GM18499 (cell line): Measurements from ENCODE around the gene EPHB1.

Experiments used
- ATAC-seq: cut with Tn5 transposase; IDR thresholded peaks from one replicate; pipeline ENCODE4 v1.9.1; 2021; ENCODE audit warnings: moderate number of reproducible peaks; ENCODE audit not compliant: insufficient read depth, unreplicated experiment

EPHB1 gene

DNA sequence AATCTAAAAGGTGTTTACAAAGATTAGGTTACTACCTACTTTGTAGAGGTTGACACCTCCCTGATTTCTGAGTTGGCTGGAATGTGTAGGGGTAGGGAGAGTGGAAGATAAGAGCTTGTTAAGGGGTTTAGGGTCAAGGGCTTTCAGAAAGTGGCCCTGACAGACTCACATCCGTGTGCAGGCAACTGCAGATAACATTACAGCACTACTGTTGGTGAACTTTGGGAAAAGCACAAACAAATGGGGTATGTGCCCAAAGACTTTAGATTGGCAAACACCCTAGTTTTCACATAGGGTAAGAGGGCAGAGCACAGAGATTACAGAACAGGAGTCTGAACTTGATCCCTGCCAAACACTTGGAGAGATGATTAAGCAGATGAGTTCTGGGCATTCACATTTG, 375.7 kb downstream of the EPHB1 start:
- no peak for ATAC-seq

DNA sequence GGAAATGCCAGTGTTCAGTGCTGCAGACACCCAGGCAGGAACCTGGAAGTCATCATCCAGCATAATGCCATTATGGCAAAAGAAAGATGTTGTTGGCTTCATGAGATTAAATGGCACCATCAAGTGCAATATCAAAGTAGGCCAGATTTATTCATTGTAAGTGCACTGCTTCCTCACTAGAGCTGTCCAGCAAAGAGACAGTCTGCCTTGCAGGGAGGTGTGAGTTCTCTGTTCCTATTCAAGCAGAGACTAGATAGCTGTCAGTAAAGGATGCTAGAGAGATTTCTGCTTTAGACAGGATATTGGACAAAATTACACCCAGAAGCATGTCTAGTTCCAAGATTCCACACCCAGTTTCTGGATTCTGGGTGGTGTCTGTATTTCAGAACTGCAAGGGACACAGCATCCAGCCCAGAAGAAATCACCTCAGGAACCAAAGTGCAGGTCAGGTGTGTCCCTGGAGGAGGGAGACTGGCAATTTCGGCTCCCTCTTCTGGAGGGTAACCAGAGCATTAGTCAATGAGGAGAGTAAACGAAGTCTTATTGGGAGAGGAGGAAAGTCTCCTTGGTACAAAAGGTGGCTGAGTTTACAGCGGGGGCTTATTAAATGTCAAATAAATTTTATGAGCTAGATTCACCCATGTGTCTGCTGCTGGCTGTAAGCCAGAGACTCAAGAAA, 377.3 kb downstream of the EPHB1 start:
- ATAC-seq, result no peak

DNA sequence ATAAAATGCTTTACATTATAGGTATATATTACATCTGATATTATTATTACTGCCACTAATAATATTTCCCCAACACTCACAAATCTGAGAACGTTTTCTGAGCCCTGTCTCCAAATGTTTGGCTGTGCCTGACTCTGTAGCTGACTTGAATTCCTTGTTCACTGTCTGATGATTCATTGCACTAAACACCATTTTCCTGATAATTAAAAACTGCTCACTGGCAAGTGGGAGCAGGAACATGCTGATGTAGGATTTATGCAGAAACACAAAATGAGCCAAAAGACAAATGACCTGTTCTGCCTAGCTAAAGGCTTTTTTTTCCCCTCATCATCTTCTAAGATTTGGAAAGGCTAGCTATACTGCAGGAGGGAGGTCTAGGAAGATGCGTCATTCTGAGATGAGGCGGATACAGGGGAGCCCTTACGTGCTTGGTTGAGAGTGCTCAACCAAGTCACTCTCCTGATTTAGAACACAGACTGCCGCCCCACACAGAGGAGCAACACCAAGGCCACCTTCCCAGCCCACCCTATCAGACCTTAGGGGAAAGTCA, 380.7 kb downstream of the EPHB1 start:
- ATAC-seq, result no peak

DNA sequence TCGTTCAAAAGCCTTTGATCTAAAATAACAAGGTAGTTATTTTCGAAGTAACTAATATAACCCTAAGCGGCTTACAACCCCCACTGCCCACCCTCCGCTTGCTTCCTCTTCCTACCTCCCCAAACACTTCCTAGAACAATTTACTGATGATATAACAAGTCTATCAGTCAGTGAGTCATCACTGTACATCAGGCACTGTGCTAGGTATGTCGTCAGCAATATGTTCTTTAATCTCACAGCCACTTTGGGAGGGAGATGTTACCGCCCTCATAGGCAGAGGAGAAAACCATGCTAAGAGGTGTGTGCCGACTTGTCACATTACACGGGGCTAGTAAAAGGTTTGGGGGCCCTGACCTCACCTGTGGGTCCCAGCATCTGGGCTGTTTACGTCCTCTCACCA, 381.8 kb downstream of the EPHB1 start:
- no peak for ATAC-seq

DNA sequence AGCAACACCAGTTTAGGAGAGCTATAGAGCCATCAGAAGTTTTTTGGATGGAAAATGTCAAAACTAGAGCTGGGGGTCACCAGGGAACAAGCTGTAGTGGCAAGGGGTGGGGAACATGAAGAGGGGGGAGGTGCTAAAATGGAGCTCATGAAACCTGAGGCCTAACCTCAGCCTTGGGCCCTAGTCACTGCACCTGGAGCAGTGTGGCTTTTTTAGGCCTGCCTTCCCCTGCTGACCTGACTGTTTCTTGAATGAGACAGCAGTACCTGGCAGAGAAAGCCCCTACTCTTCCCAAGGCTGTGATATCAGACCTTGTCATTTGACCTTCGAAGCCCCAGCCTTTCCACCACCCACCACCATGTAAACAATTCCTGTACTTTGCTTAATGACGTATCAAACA, 383.5 kb downstream of the EPHB1 start:
- no peak for ATAC-seq

DNA sequence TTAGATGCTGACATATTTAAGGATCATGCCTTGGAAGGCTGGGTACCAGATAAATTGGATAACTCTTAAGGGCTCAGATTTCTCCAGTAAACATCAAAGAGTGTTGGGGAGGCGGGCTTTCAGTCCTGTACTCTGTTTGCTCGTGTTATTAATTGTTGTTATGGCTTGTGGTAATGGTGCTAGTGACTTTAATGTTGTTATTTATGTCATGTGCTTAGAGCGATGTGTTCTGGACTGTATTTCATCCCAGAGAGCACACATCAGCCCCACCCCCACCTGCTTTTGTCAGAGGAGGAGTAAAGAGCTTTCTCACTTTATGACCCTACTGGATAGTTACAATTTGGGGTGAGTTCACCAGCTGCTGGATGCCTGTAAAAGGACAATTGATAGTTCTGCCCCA, 386.3 kb downstream of the EPHB1 start:
- ATAC-seq, result no peak

DNA sequence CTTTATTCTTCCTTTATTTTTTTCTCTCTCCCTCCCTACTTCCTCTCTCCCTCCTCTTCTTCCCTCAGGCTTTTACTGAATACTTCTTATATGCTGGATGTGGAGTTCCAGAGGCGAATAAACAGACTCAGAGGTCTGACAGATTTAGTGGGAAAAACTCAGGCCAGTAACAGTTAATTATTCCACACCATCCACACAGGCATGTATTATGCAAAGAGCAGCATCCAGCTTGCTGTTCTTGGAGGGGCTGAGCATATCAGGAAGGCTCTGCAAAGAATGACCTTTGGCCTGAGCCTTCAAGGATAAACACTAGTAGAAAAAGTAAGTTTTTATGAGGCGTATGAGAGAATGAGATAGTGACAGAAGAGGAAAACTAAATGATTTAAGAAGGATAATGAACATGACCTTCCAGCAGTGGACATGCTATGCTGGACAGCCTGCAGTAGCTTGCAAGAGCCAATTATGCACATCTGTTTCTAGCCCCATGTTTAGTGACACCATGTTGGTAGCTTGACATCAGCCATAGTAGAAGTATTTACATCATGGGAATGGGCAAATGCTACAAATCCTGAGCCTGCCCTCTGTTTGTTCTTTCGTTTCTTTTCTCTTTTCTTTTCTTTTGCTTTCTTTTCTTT, 387.4 kb downstream of the EPHB1 start:
- no peak for ATAC-seq

DNA sequence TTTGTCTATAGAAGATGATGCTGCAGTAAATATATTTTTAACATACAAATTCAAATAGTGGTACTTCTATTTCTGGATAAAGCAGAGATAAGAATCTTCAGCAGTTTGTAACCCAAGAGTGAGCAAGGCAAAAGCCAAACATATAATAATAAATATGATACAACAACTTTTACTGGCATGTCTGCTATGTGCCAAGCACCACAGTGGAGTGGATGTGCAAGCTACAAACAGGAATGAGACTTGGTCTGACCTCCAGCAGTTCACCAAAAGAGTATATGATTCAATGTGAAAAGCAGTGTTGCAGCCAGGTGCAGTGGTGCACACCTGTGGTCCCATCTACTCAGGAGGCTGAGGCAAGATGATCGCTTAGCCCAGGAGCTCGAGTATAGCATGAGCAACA, 395.6 kb downstream of the EPHB1 start:
- ATAC-seq, result no peak

DNA sequence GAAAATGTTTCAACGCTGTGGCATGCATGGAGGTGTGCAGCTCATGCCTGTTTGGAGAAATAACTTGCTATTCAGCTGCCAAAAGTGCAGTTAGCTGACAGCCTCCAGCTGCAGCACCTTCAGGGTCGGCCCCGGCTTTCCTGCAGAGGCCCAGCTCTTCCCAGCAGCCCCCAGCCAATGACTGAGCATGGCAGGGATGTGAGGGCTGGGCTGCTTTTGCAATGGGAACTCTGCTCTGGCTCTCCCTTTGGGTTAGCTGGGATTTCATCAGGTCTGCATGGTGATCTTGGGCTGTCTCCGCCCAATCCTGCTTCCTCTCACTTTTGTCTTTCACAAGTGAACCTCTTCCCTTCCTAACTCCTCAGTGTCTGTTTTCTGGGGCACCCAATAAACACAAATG, 396.6 kb downstream of the EPHB1 start:
- ATAC-seq, result no peak

DNA sequence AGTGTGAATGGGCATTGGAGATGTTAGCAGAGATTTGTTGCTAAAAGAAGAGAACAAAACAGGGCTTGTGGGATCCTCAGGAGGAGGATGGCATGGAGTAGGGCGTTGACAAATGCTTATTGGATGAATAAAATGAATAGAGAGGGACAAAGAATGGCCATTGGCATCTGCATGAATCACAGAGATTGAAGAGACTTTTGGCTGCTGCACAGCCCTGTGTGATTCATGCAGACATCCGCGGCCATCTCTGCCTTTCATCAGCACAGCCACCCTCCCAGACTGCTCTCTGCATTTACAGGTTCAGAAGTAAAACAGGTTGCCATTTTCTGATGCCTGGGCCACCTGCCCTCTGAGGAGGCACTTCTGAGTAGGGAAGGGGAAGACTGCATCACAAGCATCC, 397.9 kb downstream of the EPHB1 start:
- no peak for ATAC-seq

DNA sequence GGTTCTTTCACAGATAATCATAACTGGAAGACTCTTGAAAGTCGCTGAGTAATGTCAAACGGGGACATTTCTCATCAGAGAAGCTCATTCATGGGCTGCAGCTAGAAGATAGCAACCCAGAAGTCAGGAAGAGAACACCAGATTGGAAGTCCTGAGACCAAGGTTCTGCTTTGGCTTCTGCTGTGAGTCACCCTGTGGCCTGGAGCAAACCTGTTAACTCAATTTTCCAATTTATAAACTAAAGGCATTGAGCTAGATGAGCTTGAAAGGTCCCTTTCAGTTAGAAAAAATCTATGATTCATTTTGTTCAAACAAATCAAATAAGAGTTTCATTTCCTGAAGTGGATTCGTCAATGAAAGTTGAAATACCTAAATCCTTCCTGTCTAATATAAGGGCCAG, 402.2 kb downstream of the EPHB1 start:
- no peak for ATAC-seq

DNA sequence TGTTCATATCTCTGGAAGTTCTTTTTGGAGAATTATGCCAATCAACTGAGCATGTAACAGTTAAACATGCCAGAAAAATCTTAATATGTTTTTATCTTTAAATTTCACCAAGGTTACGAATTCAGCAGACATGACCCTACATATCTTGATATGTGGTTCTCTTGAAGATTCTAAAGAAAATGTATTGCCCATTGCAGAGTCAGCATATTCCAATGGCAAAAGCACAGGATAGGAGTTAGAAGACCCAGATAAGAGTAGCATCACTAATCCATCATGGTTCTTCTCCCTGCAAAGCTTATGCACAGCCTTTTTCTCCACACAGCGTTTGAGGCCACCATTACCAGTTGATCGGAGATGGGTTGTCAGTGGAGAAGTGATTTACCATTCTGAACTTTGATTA, 402.8 kb downstream of the EPHB1 start:
- no peak for ATAC-seq

DNA sequence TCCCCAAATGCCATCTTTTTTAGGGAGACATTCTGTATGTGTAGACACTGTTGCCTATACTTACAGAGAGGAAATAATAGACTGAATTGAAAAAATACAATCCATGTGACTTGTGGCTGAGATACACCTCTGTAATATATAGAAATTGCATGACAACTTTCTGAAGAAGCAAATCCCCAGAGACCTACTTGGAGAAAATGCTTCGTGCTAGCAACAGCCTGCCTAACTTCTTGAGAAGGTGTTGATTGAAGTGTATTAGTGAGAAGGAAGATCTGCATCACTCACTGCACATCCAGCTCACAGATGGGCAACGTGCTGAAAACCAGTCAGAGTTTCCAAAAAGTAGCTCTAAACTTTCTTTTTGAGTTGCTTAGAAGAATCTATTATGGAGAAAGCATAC, 404.1 kb downstream of the EPHB1 start:
- no peak for ATAC-seq

DNA sequence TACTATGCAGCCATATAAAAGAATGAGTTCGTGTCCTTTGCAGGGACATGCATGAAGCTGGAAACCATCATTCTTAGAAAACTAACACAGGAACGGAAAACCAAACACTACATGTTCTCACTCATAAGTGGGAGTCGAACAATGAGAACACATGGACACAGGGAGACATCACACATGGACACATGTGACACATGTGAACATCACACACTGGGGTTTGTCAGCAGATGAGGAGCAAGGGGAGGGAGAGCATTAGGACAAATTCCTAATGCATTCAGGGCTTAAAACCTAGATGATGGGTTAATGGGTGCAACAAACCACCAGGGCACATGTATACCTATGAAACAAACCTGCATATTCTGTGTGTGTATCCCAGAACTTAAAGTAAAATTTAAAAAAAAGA, 408.0 kb downstream of the EPHB1 start:
- ATAC-seq, result no peak

DNA sequence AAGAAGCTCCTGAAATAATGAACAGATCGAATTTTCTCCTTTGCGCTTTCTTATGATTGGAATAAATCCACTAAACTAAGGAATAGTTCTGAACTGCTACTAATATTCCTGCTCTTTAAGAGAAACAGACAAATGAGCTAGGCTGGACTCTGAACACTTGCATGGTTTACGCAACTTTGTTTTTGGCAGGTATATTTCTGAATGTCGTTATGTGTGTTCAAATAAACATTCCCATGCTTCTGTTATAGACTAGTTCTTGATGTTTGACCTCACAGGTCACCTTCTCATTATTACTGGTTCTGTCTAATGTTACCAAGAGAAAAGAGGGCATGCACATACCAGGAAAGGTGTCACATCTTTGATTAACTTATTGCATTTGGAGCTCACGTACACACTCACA, 418.2 kb downstream of the EPHB1 start:
- no peak for ATAC-seq

DNA sequence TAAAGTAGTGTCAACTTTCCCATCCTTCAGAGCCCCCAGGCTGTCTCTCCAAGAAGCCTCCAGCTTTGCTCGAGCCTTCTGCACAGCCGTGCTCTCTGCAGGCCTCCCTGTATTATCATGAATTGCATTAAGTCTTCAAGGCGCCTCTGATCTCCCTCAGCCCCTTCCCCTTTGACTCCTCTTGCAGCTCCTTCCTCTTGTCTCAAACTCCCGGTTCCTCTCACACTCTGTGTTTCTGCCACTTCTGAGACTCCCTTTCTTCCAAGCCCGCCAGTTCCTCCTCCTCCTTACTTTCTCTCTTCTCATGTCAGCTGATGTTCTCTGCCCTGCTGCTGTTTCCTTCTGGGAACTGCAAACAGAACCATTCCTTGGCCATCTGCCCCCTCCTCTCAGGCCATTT, 418.8 kb downstream of the EPHB1 start:
- no peak for ATAC-seq

DNA sequence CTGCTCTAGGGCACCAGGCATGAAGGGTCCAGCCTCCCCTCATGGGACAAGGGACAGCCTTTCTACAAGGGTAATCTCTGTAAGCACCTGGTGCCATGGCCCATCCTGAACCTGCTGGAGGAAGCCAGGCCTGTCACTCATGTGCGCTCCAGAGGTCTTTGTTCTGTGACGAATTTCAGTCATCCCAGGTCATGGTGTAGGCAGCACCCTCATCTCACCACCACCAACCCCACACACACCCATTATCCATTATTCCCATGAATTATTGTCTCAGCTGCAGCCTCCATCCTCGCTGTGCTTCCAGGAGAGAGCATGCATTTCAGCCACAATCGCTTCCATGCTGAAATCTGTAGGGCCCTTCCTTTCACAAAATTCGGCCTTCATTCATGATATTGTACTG, 419.3 kb downstream of the EPHB1 start:
- no peak for ATAC-seq

DNA sequence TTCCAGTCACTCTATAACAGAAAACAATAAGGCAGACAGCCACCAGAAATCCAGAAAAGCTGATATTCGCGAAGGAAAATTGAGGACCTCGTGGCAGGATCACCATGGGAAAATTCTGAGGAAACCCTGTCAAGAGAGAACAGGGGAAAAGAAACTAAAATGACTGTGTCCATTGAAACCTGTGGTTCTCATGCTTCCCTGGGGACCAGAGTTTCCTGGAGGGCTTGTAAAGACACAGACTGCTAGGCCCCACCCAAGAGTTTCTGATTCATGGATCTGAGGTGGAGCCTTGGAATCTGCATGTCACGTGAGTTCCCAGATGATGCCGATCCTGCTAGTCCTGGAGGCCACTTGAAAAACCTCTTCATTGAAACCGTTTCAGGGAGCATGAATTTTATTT, 420.5 kb downstream of the EPHB1 start:
- ATAC-seq, result no peak

DNA sequence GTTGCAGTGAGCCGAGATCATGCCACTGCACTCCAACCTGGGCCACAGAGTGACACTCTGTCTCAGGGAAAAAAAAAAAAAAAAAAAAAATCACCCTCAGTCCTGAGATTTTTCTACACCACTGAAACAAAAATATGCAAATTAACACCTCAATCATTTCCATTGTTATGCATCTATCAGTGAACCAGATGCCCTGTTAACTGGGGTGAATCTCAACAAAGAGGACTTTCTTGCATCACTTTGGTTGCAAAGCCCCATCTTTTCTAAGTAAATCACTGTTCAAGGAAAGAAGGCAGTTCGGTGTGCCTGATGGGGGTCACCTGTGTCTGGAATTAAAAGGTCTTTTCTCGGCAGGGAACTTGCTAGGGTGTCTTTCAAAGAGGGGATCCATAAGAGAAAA, 421.6 kb downstream of the EPHB1 start:
- ATAC-seq, result no peak

DNA sequence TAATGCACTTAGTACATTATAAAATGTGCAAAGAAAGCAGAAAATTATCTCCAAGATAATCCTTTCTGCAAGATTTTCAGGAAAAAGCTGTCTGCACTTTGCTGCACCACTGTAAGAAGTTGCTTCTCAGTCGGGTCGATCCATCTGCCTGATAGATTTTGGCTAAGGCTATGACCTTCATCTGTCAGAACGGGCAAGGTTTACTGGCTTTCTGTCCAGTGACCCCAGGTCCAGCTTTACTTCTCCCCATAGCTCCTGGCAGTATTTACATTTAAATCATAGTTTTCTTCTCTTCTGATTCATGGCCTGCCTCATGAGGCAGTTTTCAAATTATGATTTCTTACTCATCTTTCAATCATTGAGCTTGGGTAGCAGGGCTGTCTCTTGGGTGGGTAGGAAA, 422.7 kb downstream of the EPHB1 start:
- ATAC-seq, result no peak

DNA sequence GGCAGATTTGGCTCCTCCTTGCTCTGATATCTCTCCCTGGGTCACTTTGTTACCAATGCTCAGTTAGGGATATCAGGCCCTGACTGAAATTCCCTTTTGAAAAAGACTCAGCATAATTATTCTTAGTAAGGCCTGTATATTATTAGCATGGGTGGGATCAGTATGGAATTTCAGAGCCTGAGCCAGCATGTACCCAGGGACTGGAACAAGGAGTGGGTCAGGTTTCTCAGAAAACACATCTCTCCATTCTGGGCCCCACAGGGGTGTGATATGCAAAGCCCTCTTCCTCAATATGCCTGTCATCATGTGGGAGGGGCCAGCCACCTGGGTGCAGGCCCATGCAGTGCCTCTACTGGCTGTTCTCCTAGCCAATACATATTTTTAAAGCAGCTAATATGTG, 423.2 kb downstream of the EPHB1 start:
- ATAC-seq, result no peak

DNA sequence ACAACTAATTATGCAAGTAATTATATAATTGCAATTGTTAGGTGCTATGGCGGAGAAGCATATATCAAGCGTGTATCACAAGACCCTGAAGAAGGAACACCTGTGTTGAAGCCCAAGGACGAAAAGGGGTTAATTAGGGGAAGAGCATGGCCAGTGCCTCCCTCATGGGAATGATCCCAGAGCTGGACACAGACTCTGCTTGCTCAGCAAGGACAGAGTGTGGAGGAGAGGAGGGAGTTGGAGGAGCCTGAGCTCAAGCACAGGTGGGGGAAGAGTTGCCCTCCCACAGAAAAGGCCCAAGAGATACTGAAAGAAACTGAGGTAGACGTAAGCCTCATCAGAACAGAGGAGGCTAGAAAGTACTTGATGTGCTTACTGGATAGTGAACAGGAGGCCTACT, 423.7 kb downstream of the EPHB1 start:
- no peak for ATAC-seq
